GM12873 (cell line): Measurements from ENCODE around the gene INTS14.

Experiments used
- CTCF ChIP-seq: IDR thresholded peaks from 2 replicates; pipeline ENCODE4 v1.5.1; 2012; ENCODE audit warnings: low read depth, mild to moderate bottlenecking, moderate library complexity, low read length, control low read depth; ENCODE audit not compliant: insufficient read depth; ENCODE audit errors: missing control alignments

Gene INTS14

GRCh38 chr15:65599677-65600076, 11.3 kb downstream of the INTS14 start:
- TF ChIP-seq CTCF = no peak

- TF ChIP-seq CTCF = no peak
These were observed 12.5 kb downstream of the INTS14 start for GRCh38 chr15:65598468-65598867.

- peak; percentile 24 for TF ChIP-seq CTCF
These were observed 15.0 kb downstream of the INTS14 start for GRCh38 chr15:65595960-65596359.

- no peak for TF ChIP-seq CTCF
These were observed 23.8 kb downstream of the INTS14 start for GRCh38 chr15:65587094-65587493.

GRCh38 chr15:65584241-65584640, 26.7 kb downstream of the INTS14 start:
- no peak for TF ChIP-seq CTCF

GRCh38 chr15:65583701-65584100, 27.2 kb downstream of the INTS14 start:
- no peak for TF ChIP-seq CTCF

- no peak for TF ChIP-seq CTCF
These were observed 30.6 kb downstream of the INTS14 start for GRCh38 chr15:65580287-65580686.
